GM21786 (cell line): ENCODE results near the gene HFE.
"Not testable (repeated sequence)": the region's sequence is repeated elsewhere in the genome, so short reads cannot be mapped to it uniquely, and the experiment has no call there.

Experiments
- ATAC-seq: cut with Tn5 transposase; IDR thresholded peaks from one replicate; pipeline ENCODE4 v1.9.1; 2021; ENCODE audit not compliant: unreplicated experiment

Gene HFE, protein sequence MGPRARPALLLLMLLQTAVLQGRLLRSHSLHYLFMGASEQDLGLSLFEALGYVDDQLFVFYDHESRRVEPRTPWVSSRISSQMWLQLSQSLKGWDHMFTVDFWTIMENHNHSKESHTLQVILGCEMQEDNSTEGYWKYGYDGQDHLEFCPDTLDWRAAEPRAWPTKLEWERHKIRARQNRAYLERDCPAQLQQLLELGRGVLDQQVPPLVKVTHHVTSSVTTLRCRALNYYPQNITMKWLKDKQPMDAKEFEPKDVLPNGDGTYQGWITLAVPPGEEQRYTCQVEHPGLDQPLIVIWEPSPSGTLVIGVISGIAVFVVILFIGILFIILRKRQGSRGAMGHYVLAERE

DNA sequence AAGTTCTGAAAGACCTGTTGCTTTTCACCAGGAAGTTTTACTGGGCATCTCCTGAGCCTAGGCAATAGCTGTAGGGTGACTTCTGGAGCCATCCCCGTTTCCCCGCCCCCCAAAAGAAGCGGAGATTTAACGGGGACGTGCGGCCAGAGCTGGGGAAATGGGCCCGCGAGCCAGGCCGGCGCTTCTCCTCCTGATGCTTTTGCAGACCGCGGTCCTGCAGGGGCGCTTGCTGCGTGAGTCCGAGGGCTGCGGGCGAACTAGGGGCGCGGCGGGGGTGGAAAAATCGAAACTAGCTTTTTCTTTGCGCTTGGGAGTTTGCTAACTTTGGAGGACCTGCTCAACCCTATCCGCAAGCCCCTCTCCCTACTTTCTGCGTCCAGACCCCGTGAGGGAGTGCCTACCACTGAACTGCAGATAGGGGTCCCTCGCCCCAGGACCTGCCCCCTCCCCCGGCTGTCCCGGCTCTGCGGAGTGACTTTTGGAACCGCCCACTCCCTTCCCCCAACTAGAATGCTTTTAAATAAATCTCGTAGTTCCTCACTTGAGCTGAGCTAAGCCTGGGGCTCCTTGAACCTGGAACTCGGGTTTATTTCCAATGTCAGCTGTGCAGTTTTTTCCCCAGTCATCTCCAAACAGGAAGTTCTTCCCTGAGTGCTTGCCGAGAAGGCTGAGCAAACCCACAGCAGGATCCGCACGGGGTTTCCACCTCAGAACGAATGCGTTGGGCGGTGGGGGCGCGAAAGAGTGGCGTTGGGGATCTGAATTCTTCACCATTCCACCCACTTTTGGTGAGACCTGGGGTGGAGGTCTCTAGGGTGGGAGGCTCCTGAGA is at the start of gene HFE:
HFE (plus strand) TSS at position 146 of the 832 bp plus-strand sequence; CDS start at position 158, 12 bp downstream.
- no peak for ATAC-seq

DNA sequence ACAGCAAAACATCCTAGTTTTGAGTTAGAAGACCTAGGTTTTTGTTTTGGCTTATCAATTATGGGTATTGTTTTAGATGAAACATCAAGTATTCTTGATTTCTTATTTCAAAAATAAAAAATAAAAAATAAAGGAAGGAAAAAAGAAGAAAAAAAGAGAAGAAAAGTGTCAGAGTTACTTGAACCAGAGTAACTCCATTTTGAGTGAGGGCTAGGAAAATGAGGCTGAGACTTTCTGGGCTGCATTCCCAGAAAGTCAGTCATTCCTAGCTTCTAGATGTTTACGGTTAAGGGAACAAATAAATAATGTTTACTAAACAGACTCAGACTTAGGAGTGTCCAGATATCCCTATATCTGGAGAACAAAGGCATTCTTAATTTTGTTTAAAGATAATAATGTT is 45.3 kb upstream of the HFE start:
- ATAC-seq = no peak

DNA sequence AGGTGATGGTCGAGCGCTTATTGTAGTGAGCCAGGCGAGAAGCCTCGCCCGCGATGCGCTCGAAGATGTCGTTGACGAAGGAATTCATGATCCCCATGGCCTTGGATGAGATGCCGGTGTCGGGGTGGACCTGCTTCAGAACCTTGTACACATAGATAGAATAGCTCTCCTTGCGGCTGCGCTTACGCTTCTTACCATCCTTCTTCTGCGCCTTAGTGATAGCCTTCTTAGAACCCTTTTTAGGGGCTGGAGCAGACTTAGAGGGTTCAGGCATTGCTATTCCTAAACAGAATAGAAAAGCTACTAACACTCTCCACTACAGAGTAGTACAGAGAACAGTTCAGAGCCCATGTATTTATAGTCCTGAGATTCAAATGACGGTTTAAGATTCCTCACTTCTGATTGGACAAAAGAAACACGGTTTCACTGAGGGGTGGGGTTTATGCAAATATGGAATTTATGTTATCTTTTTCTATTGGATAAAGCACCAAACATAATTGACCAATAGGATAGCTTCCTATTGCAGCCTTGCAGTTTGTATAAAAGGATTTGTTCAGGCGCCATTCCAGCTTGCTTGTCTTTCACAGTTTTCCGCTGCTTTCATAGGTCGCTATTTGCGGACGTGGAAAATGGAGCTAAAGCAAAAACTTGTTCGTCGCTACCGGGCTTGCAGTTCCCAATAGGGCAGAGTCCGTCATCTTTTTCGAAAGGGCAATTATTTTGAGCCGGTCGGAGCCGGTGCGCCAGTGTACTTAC is 43.7 kb upstream of the HFE start:
- peak; percentile 68 for ATAC-seq

DNA sequence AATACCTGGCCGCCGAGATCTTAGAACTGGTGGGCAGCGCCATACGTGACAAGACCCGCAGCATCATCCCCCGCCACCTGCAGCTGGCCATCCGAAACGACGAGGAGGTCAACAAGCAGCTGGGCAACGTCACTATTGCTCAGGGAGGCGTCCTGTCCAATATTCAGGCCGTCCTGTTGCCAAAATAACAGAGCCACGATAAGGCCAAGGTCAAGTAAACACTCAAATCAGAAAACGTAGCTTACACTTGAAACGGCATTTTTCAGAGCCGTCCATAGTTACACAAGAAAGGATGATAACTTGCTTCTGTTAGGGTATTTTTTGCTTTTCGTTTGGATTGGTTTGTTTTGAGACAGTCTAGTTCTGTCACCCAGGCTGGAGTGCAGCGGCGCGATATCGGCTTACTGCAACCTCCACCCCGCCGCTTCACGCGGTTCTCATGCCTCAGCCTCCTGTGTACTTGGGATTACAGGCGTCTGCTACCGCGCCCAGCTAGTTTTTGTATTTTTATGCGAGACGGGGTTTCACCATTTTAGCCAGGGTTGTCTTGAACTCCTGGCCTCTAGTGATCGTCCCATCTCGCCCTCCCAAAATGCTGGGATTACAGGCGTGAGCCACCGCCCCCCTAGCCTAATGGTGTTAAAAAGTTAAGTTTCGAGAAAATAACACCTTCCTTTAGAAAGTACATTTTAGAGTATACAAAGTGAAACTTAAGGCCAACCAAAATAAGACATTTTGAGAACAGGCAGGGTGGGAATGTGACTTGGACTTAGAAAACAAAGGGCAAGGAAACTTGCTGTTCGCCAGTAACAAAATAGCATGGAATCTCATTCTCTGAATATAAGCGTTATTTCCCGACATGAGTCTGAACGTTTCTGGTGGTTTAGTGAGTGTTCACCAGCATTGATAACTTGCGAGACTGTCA is 42.8 kb upstream of the HFE start:
- ATAC-seq = peak; percentile 13

DNA sequence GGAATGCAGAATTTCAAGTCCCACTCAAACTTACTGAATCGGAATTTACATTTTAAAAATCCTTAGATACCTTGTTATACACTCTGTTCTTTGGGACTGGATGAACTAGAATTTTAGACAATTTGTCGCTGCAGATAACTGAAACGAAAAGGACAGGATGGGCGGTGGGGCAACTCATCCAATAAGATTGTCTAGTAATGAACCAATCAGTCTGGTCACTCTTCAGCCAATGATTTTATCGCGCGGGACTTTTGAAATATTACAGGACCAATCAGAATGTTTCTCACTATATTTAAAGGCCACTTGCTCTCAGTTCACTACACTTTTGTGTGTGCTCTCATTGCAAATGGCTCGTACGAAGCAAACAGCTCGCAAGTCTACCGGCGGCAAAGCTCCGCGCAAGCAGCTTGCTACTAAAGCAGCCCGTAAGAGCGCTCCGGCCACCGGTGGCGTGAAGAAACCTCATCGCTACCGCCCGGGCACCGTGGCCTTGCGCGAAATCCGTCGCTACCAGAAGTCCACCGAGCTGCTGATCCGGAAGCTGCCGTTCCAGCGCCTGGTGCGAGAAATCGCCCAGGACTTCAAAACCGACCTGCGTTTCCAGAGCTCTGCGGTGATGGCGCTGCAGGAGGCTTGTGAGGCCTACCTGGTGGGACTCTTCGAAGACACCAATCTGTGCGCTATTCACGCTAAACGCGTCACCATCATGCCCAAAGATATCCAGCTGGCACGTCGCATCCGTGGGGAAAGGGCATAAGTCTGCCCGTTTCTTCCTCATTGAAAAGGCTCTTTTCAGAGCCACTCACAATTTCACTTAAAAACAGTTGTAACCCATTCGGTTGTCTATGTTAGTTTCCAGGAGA is 41.9 kb upstream of the HFE start:
- ATAC-seq = peak; percentile 51

DNA sequence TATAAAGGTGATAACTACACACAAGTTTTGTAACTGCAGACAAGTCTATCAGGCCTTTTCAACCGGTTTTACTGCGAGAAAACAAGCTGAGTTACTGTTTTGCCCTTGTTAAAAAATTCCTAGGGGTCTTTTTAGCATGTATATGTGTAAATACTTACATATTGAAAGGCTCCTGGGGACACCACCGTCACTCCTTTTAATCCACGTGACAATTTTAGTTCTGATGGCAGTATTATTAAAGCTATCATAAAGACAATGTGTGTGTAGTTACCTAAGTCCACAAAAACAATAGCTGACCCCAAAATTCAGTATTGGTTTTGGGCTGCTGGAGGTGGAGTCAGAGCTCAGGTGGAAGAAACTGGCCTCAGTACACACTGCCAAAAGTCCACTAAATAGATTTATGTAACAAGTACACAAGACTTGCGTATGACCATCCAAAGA is 41.3 kb upstream of the HFE start:
- ATAC-seq = no peak

DNA sequence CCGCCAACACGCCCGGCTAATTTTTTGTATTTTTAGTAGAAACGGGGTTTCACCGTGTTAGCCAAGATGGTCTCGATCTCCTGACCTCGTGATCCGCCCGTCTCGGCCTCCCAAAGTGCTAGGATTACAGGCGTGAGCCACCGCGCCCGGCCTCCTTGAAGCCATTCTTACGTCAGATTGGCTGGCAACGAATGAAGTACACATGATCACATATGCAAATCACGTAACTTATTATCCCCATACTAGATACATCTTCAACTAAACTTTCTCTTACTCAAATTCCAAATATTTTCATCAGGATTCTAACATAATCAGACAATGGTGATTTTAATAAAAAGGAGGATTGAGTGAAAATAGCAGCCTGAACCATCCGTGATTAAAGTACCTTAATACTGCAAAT is 39.9 kb upstream of the HFE start:
- not testable (repeated sequence) for ATAC-seq

DNA sequence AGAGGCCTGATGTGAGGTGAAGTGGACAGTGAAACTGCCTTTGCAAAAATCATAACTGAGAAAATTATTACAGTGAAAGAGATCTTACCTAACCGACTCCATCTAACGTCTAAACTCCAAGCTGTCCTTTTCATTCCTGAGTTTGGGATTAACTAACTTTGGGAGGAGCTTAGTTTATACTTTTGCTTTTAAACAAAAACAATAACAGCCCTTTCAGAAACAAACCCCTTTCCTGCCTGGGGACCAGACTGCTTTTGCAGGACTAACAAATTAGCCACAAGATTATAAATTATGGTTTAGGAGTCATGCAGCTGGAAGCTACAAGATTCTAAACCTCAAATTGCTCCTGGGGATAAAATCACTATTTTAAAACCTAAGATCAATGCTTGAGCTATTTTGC is 38.6 kb upstream of the HFE start:
- no peak for ATAC-seq

DNA sequence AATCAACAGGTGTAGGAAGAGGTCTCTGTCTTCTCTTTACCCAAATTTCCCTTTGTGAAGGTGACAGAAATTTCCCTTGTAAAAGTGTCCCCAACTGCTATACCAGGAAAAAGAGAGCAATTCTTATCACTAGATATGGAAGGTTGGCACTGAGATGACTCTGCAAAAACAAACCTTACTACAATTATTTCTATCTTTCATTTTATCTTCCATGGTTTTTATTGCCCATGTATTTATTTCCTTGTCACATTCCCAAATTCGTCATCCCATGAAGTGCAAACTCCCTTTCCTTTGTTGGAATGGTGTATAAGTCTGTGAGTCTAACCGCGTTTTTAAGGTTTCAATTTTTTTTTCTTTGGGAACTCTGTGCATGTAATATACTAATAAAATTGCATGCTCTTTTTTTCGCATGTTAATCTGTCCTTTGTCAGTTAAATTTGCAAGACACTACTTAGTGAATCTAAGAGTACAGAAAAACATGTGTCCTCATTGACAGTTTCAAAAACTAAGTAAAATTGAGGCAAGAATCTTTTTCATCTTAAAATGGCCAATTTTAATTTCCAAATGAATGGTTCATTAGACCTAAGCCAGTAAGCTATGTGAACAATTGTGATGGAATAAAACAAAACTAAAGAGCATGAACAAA is 35.4 kb upstream of the HFE start:
- ATAC-seq = no peak

DNA sequence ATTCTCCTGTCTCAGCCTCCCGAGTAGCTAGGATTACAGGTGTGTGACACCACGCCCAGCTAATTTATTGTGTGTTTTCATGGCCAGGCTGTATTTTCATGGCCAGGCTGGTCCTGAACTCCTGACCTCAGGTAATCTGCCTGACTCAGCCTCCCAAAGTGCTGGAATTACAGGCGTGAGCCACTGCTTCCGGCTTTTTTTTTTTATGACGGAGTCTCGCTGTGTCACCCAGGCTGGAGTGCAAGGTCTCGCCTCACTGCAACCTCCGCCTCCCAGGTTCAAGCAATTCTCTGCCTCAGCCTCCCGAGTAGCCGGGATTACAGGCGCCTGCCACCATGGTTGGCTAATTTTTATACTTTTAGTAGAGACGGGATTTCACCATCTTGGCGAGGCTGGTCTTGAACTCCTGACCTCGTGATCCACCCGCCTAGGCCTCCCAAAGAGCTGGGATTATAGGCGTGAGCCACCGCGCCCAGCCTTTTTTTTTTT is 34.4 kb upstream of the HFE start:
- ATAC-seq = not testable (repeated sequence)

DNA sequence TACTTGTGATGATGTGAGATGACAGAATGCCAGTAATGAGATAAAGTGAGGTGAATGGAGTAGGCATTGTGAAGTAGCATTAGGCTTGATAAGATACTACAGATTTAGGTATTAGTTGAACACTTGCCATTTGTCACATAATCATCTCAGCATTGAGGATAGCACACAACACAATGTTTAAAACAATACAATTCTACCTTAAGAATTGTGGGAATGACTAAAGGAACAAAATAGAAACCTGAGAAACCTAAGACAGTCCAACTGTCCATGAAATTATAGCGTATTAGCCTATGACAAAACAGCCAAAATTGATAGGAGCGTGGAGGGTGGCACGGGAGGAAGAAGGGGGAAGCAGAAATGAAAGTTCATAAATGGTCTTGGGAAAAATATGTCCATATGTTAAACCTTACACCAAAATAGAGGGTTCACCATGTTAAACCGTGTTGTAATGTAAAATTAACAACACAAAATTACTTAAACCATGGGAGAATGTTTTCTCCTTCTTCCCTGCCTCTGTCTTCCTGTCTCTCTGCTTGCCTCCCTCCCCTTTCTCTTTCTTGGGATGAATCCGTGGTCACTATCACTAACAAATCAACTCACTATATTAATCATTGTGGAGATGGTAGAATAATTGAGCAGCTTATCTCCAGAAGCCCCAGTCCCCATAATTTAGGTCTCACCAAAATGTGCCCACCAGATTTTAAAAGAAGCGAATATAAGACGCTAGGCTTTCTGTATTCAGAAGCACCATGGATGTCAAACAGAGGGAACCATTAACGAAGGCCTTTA is 33.0 kb upstream of the HFE start:
- ATAC-seq = no peak

DNA sequence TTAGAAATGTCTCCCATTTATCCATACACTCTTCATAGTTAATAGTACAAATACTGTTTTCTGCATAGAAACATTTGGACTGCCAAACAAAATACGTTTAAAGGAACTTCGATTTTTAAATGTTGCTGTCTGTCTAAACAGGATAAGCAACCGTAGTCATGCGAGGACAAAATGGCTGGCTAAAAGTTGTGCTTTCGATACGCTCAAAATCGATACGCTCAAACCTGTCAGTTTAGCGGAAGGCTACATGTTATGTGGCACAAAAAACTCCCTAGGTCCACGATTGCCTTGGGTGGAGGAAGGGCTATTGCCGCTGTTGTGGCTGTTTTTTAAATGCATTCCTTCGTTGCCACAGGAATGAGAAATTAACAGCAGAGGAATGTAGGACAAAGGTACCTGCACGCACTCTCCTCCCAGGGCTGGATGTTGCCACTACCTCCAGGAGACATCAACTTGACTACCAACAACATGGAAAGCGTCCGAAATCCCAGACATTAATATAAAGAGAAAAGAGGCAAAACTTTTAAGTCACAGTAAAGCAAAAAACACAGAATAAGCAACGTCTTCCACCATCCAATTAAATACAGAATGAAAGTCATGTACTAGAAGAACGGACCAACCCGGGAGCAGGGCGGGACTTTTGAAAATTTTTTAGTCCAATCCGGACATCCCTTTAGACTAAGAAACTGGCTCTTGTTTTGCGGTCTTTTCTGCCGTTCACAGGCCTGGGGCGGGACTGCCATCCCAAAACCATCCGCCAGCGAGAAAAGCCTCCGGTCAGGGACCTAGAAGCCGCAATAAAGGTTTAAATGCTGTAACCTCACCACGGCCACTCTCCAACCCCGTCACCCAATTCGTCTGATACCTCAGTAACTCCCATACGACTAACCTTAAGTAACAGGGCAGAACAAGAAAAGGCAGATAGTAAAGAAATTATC is 32.2 kb upstream of the HFE start:
- peak; percentile 54 for ATAC-seq

DNA sequence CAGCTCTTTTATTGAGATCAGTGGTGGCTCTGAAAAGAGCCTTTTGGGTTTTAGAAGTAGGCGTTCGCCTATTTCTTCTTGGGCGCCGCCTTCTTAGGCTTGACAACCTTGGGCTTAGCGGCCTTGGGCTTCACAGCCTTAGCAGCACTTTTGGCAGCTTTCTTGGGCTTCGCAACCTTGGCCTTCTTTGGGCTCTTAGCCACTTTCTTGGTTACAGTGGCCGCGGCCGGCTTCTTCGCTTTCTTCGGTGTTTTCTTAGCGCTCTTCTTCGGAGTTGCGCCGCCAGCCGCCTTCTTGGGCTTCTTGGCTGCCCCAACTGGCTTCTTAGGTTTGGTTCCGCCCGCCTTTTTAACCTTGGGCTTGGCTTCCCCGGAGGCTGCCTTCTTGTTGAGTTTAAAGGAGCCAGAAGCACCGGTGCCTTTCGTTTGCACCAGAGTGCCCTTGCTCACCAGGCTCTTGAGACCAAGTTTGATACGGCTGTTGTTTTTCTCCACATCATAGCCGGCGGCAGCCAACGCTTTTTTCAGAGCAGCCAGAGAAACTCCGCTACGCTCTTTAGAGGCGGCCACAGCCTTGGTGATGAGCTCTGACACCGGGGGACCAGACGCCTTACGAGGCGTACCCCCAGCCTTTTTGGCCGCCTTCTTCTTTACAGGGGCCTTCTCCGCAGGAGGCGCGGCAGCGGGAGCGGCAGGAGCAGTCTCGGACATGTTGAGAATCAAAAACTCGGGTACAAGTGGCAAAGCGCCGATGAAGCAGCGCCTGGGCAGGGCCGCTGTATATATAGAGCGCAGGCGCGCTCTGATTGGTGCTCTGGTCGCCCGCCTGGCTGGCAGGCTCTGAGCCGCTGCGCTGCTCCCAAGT is 31.3 kb upstream of the HFE start:
- peak; percentile 69 for ATAC-seq

DNA sequence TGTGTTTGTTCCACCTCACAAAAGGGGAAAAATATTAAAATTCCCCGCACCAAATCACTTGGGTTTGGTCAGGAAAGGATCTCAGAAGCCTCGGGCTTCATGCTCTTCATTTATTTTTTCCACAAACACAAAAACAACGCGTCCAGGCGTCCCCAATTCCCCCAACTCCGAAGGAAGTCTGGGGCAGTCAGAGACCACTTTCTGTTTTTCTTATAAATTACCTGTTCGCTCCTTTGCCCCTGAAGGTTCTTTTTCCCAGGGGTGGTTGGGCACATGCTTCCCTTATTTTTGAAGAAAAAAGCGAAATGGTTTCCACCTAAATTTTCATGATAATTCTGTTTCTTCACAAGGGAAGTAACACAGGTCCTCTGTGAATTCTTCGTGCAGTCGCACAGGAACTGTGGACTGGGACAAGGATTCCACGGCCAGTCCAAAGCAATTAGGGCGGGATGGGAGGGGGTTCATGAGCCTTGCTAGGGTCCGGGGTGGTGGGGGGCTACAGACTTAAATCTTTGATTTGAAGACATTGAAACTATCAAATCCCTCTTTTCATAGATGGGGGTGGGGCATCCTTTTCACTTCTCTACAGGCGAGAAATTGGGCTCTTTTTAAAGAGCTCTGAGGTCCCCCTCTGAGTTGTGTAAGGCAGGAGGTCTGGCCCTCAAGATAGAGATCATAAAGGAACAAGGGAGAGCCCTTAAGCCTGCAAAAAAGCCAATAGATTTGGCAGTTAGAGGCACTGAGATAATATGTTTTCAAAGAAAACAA is 30.5 kb upstream of the HFE start:
- ATAC-seq = no peak

DNA sequence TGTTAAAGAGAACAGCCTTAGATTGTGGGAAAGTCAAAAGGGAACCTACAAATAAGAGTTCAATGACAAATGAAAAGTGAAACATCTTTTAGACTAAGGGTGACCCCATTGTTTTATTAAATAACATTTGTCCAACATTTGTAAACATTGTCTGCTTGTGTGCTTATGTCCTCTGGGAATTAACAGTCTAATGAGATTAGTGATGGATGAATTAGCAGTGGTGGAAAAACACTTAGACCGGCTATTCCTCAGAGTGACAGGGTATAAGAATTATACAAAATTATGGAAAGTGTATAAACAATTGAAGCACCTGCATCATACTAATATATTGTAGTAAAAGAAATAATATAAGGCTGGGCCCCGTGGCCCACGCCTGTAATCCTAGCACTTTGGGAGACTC is 29.3 kb upstream of the HFE start:
- no peak for ATAC-seq
